ENCODE data around the gene KCTD13.
"Not testable (repeated sequence)": the region's sequence is repeated elsewhere in the genome, so short reads cannot be mapped to it uniquely, and the experiment has no call there.

The KCTD13 gene

DNA sequence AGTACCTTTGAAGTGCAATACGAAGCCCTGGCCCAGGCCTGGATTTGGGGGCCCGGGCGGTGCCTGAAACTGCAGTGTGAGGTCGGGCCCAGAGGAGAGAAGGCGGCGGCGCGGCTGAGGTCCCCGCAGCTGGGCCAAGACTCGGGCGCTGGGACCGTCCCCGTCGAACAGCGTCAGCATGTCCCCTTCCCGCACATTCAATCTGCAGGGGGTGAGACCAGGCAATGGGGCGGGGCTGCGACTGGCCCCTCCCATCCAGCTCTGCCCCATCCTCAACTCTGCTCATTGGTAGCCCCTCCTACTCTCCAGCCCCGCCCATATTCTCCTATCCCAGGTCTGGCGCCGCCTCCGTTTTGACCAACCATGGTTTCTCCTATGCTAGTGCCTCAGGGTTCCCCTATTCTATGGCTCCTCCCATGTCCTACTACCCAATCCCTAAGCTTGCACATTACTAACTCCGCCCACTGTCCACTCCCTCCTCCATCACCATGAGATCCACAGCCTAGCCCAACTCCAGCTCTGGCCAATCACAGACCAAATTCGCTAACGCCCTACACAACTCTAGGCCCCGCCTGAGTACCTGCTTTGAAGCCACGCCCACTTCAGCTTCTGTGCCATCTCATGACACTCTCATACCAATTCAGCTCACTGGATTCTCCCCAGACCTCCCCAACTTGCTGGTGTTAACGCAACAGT lies 48.6 kb downstream of the KCTD13 start:
- DNase-seq: peak; percentile 97

DNA sequence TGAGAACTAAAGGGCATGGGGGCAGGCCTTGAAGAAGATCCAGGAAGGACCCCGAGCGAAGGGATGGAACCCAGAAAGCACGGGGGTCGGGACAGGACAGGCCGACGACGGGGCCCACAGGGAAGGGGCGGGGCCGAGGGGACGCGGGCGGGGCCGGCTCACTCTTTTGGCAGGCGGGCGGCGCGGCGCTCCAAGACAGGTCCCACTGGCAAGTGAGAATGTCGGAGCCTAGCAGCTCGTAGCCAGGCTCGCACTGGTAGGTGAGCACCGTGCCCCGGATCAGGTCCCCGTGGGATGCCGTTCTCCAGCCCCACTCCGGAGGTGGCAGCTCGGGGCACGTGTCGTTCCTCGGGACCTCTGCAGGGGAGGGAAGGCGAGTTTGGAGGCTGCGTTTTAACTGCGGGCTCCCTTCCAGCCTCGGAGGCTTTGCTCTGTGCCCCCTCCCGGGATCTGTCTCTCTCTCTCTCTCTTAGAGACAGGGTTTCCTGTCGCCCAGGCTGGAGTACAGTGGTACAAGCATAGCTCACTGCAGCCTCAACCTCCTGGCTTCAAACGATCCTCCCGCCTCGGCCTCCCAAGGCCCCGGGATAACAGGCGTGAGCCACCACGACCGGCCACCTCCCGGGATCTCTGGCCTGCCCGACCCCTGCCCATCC lies 49.3 kb downstream of the KCTD13 start:
- no peak for DNase-seq

DNA sequence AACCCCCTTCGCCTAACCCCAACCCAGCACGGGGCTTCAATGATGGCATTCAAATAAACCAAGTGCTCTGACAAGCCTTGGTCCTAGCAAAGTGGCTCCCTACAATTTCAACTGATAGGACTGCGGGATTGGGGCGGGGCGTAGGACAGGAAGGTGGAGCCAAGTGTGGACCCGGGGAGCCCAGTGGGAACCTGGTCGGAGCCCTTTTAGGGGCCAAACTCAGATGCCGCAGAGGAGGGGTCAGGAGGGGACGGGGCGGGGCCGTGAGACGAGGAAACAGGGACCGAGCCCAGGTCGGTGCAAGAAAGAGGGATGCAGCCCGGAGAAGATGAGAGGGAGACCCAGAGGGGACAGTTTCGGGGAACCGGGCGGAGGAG lies 49.8 kb downstream of the KCTD13 start:
- DNase-seq: no peak

DNA sequence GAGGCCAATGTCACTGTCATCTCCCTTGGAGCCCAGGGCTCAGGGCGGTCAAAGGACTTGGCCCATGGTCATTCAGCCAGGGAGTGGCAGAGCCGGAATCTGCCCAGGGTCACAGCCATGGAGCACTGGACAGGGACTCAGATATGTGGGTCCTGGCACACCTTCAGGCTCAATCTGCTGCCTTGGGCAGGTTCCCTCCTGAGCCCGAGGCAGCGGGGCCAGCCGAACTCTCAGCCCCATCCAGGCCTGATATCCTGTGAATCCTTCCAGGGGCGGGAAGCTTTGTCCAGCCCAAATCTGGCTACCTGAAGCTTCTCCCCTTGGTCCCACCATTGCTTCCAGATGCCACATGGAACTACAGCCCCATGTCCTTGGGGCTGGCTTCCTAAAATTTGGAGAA lies 50.8 kb downstream of the KCTD13 start:
- DNase-seq: no peak

DNA sequence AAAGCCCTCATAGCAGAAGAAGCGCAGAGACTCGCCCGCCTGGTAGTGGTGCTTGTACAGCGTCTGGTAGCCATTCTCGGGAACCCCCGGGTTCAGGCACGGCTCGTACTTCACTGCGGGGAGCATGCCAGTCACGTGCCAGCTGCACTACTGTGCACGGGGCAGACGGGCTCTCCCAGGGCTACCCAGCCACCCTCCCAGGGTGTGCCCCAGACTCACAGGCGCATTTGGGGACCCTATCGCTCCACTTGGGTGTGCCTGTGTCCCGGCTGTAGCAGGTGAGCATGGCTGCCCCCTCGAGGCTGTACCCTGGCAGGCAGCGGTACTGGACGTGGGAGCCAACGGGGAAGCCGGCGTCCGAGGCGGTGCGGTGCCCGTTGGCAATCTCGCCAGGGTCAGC lies 52.7 kb downstream of the KCTD13 start:
- no peak for DNase-seq

DNA sequence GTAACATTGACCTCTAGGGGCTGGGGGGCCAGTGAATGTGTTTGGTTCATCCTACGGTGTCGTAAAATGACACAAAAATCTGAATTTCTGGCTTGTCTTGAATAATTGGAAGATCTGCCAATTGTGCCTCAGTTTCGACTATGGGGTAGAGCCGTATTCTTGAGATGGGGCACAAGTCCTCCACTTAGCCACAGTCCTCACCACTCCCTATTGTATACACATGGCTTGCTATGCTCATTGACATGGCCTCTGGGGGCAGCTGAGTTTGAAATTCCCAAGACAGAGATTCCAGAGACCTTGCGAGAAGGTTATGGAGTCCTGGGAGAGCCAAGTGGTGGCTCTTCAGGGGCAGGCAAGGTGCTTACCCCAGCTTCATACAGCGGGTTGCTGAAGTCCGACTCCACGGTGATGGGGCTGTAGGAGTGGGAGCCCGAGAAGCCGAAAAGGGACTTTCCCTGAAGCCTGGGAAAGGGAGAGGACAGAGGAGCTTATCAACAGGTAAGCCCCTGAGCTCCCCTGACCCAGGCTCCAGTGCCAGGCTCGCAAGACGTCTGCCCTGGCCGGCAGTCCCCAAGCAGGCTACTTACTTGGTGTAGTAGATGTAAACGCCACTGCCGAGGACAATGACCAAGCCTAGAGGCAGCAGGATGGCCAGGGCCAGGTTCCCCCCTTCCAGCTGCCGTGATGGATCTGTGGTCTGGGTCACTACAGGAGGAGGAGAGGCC lies 54.0 kb downstream of the KCTD13 start:
- DNase-seq: no peak

DNA sequence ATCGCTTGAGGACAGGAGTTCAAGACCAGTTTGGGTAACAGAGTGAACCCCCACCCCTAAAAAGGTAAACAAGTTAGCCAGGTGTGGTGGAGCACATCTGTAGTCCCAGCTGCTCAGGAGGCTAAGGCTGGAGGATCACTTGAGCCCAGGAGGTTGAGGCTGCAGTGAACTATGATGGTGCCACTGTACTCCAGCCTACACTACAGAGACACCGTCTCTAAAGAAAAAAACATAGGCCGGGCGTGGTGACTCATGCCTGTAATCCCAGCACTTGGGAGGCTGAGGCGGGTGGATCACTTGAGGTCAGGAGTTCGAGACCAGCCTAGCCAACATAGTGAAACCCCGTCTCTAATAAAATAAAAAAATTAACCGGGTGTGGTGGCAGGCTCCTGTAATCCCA lies 57.0 kb downstream of the KCTD13 start:
- not testable (repeated sequence) for DNase-seq

DNA sequence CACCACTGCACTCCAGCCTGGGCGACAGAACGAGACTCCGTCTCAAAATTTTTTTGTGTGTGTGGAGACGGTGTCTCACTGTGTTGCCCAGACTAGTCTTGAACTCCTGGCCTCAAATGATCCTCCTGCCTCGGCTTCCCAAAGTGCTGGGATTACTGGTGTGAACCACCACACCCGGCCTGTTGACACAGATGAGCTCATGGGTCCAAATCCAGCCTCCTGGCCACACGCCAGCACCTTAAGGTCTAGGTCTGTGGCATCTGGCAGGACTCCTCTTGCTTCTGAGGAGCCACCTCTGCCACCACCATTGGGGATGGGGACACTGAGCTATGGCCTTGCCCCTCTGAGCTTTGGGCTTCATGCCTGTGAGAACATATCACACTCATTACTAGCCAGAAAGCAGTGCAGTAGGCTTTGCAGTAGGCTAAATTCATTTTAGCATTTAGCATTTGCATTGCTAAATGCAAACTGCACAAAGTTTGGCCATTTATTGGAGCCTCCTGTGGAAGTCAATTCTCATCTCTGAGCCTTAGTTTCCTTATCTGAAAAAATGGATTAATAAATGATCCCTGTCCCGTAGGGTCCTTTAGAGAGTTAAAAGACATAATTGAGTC lies 57.5 kb downstream of the KCTD13 start:
- DNase-seq: no peak

DNA sequence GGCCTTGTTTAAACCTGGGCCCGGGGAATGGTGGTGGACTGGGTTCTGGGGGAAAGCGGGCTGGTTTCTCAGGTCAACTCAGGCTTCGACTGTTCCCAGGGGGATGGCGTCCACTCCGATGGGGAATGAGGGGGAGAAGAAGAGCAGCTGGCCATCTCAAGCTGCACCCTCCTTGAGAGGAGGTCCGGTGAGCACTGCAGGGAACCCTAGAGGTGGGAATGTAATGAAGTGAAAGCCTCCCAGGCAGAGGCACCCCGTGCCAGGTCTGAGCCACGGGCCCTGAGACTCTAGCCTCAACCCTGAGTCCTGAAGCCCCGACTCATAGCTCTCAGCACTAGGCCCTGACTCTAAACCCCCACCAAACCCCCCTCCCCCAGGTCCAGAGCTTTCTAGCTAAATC lies 61.8 kb downstream of the KCTD13 start:
- DNase-seq: no peak

DNA sequence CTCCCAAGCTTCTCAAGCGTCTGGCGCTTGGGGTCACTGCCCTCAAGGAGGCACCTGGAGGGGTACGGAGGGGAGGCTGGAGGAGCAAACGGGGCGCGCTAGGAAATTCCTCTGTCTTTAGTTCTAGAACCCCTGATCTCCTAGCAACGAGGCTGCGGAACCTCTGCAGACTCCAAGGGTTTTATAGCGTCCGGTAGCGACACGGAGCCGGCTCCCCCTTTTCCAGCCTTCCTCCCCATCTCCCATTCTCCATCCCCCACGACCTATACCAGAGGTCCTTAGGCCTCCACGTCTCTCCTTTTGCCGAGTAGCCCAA lies 62.4 kb downstream of the KCTD13 start:
- DNase-seq: no peak

DNA sequence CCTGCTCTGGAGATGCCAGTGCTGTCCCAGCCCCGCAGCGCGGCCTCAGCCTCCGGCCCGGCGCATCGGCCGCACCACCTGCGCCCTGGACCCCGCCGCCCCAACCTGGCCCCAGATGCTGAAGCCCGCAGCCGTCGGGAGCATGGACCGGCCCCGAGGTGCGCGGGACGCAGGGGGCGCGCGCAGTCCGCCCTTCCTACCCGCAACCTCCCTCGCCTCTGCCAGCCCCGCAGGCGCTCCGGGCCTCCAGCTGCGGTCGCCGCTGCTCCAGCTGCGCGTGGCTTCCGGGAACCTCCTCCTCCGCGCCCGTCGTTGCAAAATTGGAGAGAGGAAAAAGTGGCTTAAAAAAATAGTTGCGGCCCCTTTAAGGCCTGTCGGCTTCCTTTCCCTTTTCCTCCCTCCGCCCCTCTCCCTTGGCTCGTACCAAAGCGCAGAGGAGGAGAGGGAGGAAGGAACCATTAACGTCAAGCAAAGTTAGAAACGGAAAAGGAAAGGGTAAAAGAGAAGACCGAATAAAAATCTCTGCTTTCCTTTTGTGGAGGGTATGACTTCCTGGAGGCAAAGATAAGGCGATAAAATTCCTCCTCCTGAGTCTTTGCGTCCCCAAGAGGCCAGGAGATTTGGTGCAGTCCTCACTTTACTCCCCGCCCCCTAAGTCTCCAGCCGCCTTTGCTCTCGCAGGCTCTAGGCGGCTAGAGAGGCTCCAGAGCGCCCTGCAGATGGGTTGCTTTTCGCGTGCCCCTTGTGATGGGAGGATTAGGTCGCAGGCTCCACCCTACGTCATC lies 63.0 kb downstream of the KCTD13 start, which contains the start of gene CDIPT:
Gene CDIPT (minus strand): TSS at position 343 of the 785 bp plus-strand sequence. CDS start 369 bp downstream, outside the sequence.
- peak; percentile 39 for DNase-seq

DNA sequence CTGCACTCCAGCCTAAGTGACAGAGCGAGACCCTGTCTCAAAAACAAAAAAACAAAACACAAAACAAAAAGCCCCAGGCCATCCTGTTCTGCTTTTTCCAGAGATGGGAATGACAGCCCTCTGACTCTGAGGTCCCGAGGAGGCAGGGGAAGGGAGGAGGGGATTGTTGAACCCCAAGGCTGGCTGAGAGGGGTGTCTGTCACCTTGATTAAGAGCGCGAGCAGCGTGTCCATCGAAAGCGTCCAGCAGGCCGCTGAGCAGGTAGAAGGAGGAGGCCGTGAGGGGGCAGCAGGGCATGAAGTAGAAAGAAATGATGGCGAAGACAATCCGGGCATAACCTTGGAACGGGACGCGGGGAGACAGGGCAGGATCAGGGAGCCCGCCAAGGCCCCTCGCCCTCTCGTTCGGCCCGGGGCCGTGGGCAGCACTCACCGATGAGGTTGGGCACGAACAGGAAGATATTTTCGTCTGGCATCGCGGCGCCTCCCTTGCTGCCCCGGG lies 63.6 kb downstream of the KCTD13 start:
- DNase-seq: no peak

DNA sequence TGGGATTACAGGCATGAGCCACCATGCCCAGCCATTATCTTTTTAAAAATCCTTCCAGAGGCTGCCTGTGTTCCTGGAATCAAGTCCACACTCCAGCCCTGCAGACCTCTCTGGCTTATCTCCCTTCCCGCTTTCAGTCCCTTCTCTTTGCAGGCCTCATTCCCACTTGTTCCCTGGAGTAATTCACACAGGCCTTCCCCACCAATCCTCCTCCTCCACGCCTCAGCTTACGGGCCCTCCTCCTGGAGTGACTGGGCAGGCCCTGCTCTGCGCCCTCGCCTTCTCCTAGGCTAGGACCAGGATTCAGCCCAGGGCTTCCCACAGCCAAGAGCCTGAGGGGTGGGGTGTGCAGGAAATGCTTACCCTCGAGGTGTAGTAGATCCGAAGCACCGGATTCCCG lies 65.8 kb downstream of the KCTD13 start:
- no peak for DNase-seq

DNA sequence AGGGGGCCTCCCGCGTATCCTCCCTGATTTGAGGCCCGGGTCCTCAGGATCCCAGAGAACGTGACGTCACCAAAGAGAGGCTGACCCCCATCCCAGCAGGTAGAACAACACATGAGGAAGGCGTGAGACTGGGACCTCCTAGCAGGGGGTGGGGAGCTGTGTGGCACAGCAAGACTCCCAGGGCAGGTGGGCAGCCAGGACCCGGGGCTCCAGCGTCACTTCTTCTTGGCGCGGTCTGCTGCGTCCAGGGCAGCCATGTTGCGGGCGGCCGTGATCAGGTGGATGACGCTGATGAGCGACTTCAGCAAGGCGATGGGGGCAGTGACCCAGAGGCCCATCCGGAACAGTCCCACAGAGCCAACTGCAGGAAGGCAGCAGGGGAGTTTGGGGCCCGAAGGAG lies 67.1 kb downstream of the KCTD13 start:
- no peak for DNase-seq

DNA sequence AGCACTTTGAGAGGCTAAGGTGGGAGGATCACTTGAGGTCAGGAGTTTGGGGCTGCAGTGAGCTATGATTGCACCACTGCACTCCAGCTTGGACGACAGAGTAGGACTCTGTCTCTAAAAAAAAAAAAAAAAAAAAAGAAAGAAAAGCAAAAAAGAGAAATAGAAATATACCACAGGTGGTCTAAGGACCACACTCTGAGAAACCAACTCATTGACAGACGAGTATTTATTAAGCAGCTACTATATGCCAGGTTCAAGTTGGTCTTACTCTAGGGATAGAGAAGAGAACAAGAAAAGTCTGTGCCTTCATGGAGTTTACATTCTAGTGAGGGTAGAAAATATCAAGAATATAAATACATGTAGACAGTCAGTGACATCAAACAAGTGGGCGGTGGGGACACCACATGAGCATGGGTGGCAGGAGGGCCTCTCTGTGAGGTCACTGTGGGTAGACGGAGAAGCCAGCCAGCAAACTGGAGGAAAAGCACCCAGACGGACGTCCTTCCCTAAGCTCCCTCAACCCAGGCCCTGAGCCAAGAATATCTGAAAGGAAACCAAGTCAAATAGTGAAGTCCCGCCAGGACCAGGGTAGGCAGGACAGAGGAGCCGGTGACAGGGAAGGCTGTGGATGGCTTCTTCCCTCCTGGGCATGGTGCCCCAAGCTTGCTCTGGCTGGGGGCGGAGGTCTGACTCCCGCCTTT lies 67.7 kb downstream of the KCTD13 start:
- no peak for DNase-seq

DNA sequence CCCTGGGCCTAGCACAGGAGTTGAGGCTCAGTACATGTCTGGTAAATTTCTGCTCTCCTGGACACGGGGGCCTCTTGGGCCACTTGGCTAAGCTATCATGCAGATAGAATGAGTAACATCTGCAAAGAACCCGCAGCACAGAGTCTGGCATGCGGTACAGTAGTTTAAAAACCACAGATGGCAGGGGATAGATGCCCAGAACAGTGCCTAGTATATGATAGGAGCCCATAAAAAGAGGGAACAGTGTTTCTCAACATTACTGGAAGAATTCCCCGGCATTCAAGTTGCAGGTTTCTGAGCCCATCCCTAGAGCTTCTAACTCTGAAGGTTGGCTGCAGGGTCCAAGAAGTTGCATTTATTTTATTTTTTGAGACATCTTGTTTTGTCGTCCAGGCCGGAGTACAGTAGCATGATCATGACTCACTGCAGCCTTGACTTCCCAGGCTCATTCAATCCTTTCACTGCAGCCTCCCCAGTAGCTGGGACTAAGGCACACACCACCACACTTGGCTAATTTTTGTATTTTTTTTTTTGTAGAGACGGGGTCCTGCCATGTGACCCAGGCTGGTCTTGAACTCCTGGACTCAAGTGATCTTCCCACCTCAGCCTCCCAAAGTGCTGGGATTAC lies 68.8 kb downstream of the KCTD13 start:
- DNase-seq: no peak

Measured in NCI-H187 treated with DMSO at 0.1 percent for 48 hours (cell line).